HEK293 (cell line): Measurements from ENCODE around the gene CD274.

Experiments
- CTCF ChIA-PET: fragments of 350-600 bp; formaldehyde crosslinking; extraction: SDS; loops from one replicate; lab custom pipeline; 2021; ENCODE audit warnings: antibody characterized with exemption; lab: Yijun Ruan, JAX
- POLR2A ChIA-PET: fragments of 300-600 bp; formaldehyde crosslinking; extraction: SDS; loops from one replicate; lab custom pipeline; 2020; ENCODE audit warnings: antibody characterized with exemption, inconsistent platforms; lab: Yijun Ruan, JAX
- H3K27ac ChIP-seq: fragments of 200-500 bp; sonication (Bioruptor generic); 2 replicates; pipeline ENCODE4 v1.5.1; 2014; ENCODE audit warnings: low read depth, low read length, control low read depth, inconsistent platforms; ENCODE audit errors: extremely low read depth
- H3K36me3 ChIP-seq, 2 experiments: fragments of 200-500 bp in 1 of 2; sonication (Bioruptor generic) in 1 of 2; 1 replicate in 1 of 2; 2 replicates in 1 of 2; pipeline ENCODE4 v1.5.1; 2014 to 2017; ENCODE audit warnings: inconsistent platforms in 2 of 2, low read length in 2 of 2; ENCODE audit not compliant: control insufficient read depth in 2 of 2, insufficient read depth in 1 of 2
- H3K4me1 ChIP-seq: fragments of 200-500 bp; sonication (Bioruptor generic); 2 replicates; pipeline ENCODE4 v1.5.1; 2014; ENCODE audit warnings: mild to moderate bottlenecking, low read length, inconsistent platforms; ENCODE audit not compliant: control insufficient read depth, insufficient read depth
- H3K4me3 ChIP-seq: 2 replicates; pipeline ENCODE4 v1.5.1; 2011; ENCODE audit warnings: low read depth, mild to moderate bottlenecking, control low read depth, low read length, moderate library complexity
- H3K9me3 ChIP-seq: fragments of 200-500 bp; sonication (Bioruptor generic); 2 replicates; pipeline ENCODE4 v1.5.1; 2014; ENCODE audit warnings: low read depth, low read length, inconsistent platforms; ENCODE audit not compliant: control insufficient read depth, insufficient read depth
- ATF2 ChIP-seq: fragments of 450-650 bp; formaldehyde crosslinking; IDR thresholded peaks from 2 replicates; pipeline ENCODE4 v1.5.1; 2016; ENCODE audit warnings: missing biosample characterization, missing genetic modification characterization, low read depth
- EGR2 ChIP-seq: fragments of 450-650 bp; formaldehyde crosslinking; IDR thresholded peaks from 2 replicates; pipeline ENCODE4 v1.5.1; 2016; ENCODE audit warnings: low read depth, missing biosample characterization, missing genetic modification characterization
- GLI4 ChIP-seq: fragments of 450-650 bp; formaldehyde crosslinking; IDR thresholded peaks from 2 replicates; pipeline ENCODE4 v1.5.1; 2016; ENCODE audit warnings: missing biosample characterization, missing genetic modification characterization
- KLF1 ChIP-seq: fragments of 450-650 bp; formaldehyde crosslinking; IDR thresholded peaks from 2 replicates; pipeline ENCODE4 v1.5.1; 2016; ENCODE audit warnings: missing biosample characterization, missing genetic modification characterization
- KLF10 ChIP-seq: fragments of 450-650 bp; IDR thresholded peaks from 2 replicates; pipeline ENCODE4 v1.5.1; 2018; ENCODE audit warnings: missing biosample characterization, mild to moderate bottlenecking, missing genetic modification characterization
- KLF9 ChIP-seq: fragments of 450-650 bp; formaldehyde crosslinking; IDR thresholded peaks from 2 replicates; pipeline ENCODE4 v1.5.1; 2016; ENCODE audit warnings: missing biosample characterization, missing genetic modification characterization, low read depth
- OSR2 ChIP-seq: fragments of 450-650 bp; formaldehyde crosslinking; IDR thresholded peaks from 2 replicates; pipeline ENCODE4 v1.5.1; 2016; ENCODE audit warnings: missing biosample characterization, missing genetic modification characterization
- REPIN1 ChIP-seq: fragments of 450-650 bp; formaldehyde crosslinking; IDR thresholded peaks from 2 replicates; pipeline ENCODE4 v1.5.1; 2017; ENCODE audit warnings: missing biosample characterization, missing genetic modification characterization, low read depth
- SETDB1 ChIP-seq: IDR thresholded peaks from one replicate; pipeline ENCODE4 v1.6.1; 2017; ENCODE audit warnings: mild to moderate bottlenecking, low read length, moderate library complexity, mixed read lengths; ENCODE audit not compliant: insufficient read length
- ZBTB48 ChIP-seq: fragments of 450-650 bp; formaldehyde crosslinking; IDR thresholded peaks from 2 replicates; pipeline ENCODE4 v1.5.1; 2016; ENCODE audit warnings: missing biosample characterization, missing genetic modification characterization
- ZBTB8A ChIP-seq: fragments of 450-650 bp; formaldehyde crosslinking; IDR thresholded peaks from 2 replicates; pipeline ENCODE4 v1.5.1; 2016; ENCODE audit warnings: missing biosample characterization, missing genetic modification characterization
- ZNF19 ChIP-seq: fragments of 450-650 bp; formaldehyde crosslinking; IDR thresholded peaks from 2 replicates; pipeline ENCODE4; 2016; ENCODE audit warnings: missing biosample characterization, missing genetic modification characterization, low read depth
- ZNF24 ChIP-seq: fragments of 450-650 bp; formaldehyde crosslinking; IDR thresholded peaks from 2 replicates; pipeline ENCODE4 v1.5.1; 2016; ENCODE audit warnings: missing biosample characterization, missing genetic modification characterization
- ZNF248 ChIP-seq: fragments of 450-650 bp; formaldehyde crosslinking; IDR thresholded peaks from 2 replicates; pipeline ENCODE4 v1.5.1; 2017; ENCODE audit warnings: missing biosample characterization, missing genetic modification characterization
- ZNF302 ChIP-seq: fragments of 450-650 bp; formaldehyde crosslinking; IDR thresholded peaks from 2 replicates; pipeline ENCODE4 v1.5.1; 2016; ENCODE audit warnings: missing biosample characterization, missing genetic modification characterization, low read depth
- ZNF335 ChIP-seq: fragments of 450-650 bp; formaldehyde crosslinking; conservative IDR thresholded peaks from 2 replicates; pipeline ENCODE4 v1.5.1; 2016; ENCODE audit warnings: missing biosample characterization, missing genetic modification characterization
- ZNF510 ChIP-seq: fragments of 450-650 bp; formaldehyde crosslinking; IDR thresholded peaks from 2 replicates; pipeline ENCODE4 v1.5.1; 2018; ENCODE audit warnings: mild to moderate bottlenecking, missing genetic modification characterization, missing biosample characterization; ENCODE audit not compliant: insufficient replicate concordance
- ZNF514 ChIP-seq: fragments of 450-650 bp; formaldehyde crosslinking; IDR thresholded peaks from 2 replicates; pipeline ENCODE4 v1.5.1; 2016; ENCODE audit warnings: missing biosample characterization, missing genetic modification characterization
- ZNF529 ChIP-seq: fragments of 450-650 bp; formaldehyde crosslinking; IDR thresholded peaks from 2 replicates; pipeline ENCODE4 v1.5.1; 2017; ENCODE audit warnings: missing genetic modification characterization, missing biosample characterization; ENCODE audit not compliant: insufficient replicate concordance
- ZNF549 ChIP-seq: fragments of 450-650 bp; IDR thresholded peaks from 2 replicates; pipeline ENCODE4 v1.5.1; 2018; ENCODE audit warnings: missing biosample characterization, missing genetic modification characterization, mild to moderate bottlenecking, inconsistent platforms, moderate library complexity
- ZNF585B ChIP-seq: fragments of 450-650 bp; formaldehyde crosslinking; IDR thresholded peaks from 2 replicates; pipeline ENCODE4 v1.5.1; 2016; ENCODE audit warnings: missing biosample characterization, missing genetic modification characterization
- ZNF76 ChIP-seq: fragments of 450-650 bp; formaldehyde crosslinking; IDR thresholded peaks from 2 replicates; pipeline ENCODE4; 2016; ENCODE audit warnings: low read depth, missing biosample characterization, missing genetic modification characterization, borderline replicate concordance
- ZXDB ChIP-seq: fragments of 450-650 bp; formaldehyde crosslinking; IDR thresholded peaks from 2 replicates; pipeline ENCODE4 v1.5.1; 2016; ENCODE audit warnings: missing biosample characterization, missing genetic modification characterization
- TF ChIP-seq, protein P1 (sequence below): fragments of 450-650 bp; formaldehyde crosslinking; IDR thresholded peaks from 2 replicates; pipeline ENCODE4 v1.5.1; 2016; ENCODE audit warnings: missing biosample characterization, missing genetic modification characterization

CD274 gene

DNA sequence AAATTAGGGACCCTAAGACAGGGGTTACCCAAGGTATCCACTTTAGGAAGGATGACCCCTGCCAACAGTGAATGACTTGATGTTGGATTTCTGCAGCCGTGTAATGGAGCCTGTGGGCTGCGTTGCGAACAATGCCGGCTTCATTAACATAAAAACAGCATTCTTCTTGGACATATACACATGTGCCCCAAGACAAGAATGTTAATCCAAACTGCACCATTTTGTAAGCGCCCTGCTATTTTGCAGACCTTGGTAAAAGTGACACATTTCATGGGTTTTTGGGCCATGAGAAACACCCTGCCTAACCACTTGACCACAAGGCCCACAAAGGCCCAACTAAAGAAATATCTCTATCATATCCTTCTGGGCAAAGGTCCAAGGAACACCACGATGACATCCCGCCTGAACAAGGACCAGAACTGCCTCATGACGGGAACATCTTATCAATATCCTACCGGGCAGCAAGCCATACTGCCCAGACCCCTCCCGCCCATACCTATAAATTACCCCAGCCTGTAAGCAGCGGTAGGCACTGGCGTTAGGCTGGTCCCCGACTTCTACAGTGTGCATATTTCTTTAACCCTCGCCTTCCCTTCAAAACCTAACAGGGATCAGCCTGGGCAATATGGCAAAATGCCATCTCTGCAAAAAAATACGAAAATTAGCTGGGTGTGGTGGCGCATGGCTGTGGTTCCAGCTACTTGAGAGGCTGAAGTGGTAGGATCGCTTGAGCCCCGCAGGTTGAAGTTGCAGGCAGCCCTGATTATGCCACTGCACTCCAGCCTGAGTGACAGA is 50.3 kb downstream of the CD274 start:
- CTCF ChIA-PET, result no interaction called here
- Histone ChIP-seq H3K4me1 (no peaks in the 10 kb centered on the region), H3K9me3 (no peaks in the 10 kb centered on the region), H3K27ac (no peak overlapping the region), H3K36me3 (no peaks in the 10 kb centered on the region), H3K4me3 (no peak overlapping the region)
- POLR2A ChIA-PET, result no interaction called here
- TF ChIP-seq, protein P1, sequence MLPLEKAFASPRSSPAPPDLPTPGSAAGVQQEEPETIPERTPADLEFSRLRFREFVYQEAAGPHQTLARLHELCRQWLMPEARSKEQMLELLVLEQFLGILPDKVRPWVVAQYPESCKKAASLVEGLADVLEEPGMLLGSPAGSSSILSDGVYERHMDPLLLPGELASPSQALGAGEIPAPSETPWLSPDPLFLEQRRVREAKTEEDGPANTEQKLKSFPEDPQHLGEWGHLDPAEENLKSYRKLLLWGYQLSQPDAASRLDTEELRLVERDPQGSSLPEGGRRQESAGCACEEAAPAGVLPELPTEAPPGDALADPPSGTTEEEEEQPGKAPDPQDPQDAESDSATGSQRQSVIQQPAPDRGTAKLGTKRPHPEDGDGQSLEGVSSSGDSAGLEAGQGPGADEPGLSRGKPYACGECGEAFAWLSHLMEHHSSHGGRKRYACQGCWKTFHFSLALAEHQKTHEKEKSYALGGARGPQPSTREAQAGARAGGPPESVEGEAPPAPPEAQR (tag by site-specific recombination), result no peak

DNA sequence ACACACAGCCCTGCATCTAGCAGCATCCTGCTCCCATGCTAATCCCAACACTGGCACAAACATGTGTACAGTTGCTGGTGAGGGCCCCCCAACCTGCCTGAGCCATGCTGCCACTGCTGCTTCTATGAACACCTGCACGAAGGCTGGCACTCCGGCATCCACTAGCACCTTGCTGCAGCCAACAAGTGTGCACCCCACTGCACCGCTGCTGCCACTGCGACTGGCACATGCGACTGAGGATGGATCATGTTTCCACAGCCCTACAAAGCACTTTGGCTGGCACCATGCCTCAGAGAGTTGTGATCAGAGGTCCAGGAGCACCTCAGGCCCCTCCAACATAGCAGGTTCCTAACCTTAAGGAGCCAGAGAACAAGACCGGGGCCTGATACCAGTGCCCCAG is 52.2 kb downstream of the CD274 start:
- no peaks in the 10 kb centered on the region for H3K36me3 ChIP-seq
- no peak overlapping the region for H3K27ac ChIP-seq
- no peak overlapping the region for H3K4me3 ChIP-seq
- H3K9me3 ChIP-seq, result no peaks in the 10 kb centered on the region
- TF ChIP-seq ZNF248 (tag by site-specific recombination) (no peak), ZNF335 (tag by site-specific recombination) (no peak), OSR2 (tag by site-specific recombination) (no peak), KLF1 (no peak), GLI4 (no peak), KLF9 (tag by site-specific recombination) (no peak), ZNF585B (tag by site-specific recombination) (no peak), ZNF24 (tag by site-specific recombination) (no peak), ZXDB (tag by site-specific recombination) (no peak)
- TF ChIP-seq, all 188 proteins: peak for 0
- no peaks in the 10 kb centered on the region for H3K4me1 ChIP-seq
- ChIA-PET CTCF (no interaction called here), POLR2A (no interaction called here)

DNA sequence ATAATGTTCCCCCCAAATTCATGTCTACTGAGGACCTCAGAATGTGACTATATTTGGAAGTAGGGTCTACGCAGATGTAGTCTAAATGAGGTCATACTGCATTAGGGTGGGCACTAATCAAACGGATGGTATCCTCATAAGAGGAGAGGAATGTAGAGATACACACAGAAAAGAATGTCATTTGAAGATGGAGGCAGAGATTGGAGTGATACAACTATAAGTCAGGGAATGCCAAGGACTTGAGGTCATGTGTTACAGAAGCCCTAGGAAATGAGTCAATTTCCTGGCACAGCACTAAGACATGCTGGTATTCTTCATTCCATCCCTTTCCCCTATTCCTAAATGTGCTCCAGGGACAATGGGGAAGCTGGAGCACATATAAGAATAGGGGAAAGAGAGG is 59.2 kb downstream of the CD274 start:
- ChIA-PET CTCF (no interaction called here), POLR2A (interaction anchor here (0.6 kb wide), 1 partner anchor 1250 kb away, joined by 6 read pairs; no protein-coding TSS in a partner anchor)
- Histone ChIP-seq H3K4me1 (no peaks in the 10 kb centered on the region), H3K4me3 (no peak overlapping the region), H3K27ac (no peak overlapping the region), H3K36me3 (no peaks in the 10 kb centered on the region), H3K9me3 (no peaks in the 10 kb centered on the region)
- no peak for TF ChIP-seq ZBTB8A (tag by site-specific recombination)

GRCh38 chr9:5510360-5510931 is 60.1 kb downstream of the CD274 start, which contains the start of gene PDCD1LG2:
PDCD1LG2 (plus strand) TSS chr9:5510531; CDS start chr9:5522547, 12,016 bp downstream.
- Histone ChIP-seq H3K4me1 (no peaks in the 10 kb centered on the region), H3K4me3 (no peak within 1 kb of the TSS), H3K9me3 (no peaks in the 10 kb centered on the region), H3K27ac (no peak within 1 kb of the TSS), H3K36me3 (no peaks in the 10 kb centered on the region)
- POLR2A ChIA-PET, result interaction anchor here (0.6 kb wide), 1 partner anchor 1250 kb away, joined by 6 read pairs; no protein-coding TSS in a partner anchor
- CTCF ChIA-PET, result interaction anchor here (1.1 kb wide), 1 partner anchor 513 kb away, joined by 5 read pairs; no protein-coding TSS in a partner anchor
- no peak for TF ChIP-seq ZNF510
- TF ChIP-seq ZBTB48 (tag by site-specific recombination), result no peak
- no peak for TF ChIP-seq ZNF514 (tag by site-specific recombination)
- TF ChIP-seq REPIN1, result no peak
- TF ChIP-seq KLF10 (tag by site-specific recombination), result no peak
- TF ChIP-seq SETDB1, result no peak
- no peak for TF ChIP-seq ZNF19
- no peak for TF ChIP-seq ZNF529 (tag by site-specific recombination)
- no peak for TF ChIP-seq ZNF76 (tag by site-specific recombination)
- no peak for TF ChIP-seq EGR2 (tag by site-specific recombination)
- no peak for TF ChIP-seq ZBTB8A (tag by site-specific recombination)
- TF ChIP-seq ATF2 (tag by site-specific recombination), result no peak
- no peak for TF ChIP-seq ZNF549 (tag by site-specific recombination)
- TF ChIP-seq ZNF302 (tag by site-specific recombination), result no peak
